LNCaP clone FGC (cell line): ENCODE data around the gene KLHL22.
"Not testable (repeated sequence)": the region's sequence is repeated elsewhere in the genome, so short reads cannot be mapped to it uniquely, and the experiment has no call there.

Experiments
- DNase-seq: peaks from one replicate; pipeline ENCODE4 v3.0.0-alpha.2; 2011; ENCODE audit warnings: low read depth
- H3K4me3 ChIP-seq: 2 replicates; pipeline ENCODE4 v1.5.1; 2011; ENCODE audit warnings: mild to moderate bottlenecking, low read depth, low read length, control low read depth
- TF ChIP-seq, protein P1 (sequence below): IDR thresholded peaks from 2 replicates; pipeline ENCODE4 v1.5.1; 2012; ENCODE audit warnings: mild to moderate bottlenecking; ENCODE audit not compliant: control insufficient read depth, insufficient read depth; ENCODE audit errors: extremely low read depth

The KLHL22 gene

DNA sequence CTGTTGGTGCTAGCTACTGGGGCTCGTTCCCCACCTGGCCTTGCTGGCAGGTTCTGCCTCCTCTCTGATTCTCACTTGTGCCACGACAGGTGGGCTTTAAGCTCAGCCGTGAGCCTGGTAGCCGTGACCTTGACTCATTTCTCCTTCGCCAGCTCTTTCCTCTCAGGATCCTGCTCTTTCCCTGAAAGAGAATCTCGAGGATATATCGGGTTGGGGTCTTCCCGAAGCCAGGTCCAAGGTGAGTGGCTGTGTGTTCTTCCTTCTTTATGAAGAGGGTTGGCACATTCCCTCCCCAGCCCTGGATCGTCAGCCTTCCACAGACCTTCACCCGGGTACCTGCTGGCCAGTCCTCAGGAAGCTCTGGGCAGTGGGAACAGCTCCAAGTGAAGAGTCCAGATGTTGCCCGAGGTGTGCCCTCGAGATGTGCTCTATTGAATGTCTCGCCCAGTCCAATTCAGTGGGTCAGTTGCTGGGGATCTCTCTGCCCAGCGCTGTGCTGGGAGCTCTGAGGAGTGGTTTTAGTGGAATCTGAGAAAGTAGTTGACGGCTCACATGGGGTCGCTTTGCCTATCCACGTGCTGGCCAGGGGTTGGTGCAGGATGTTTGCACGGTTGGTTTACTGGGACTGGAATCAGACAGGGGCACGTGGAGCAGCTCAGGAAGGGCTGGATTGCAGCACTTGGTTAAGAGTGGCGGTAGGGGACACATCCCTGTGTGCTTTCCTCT is 100.3 kb downstream of the KLHL22 start:
- DNase-seq, result no peak
- TF ChIP-seq, protein P1, sequence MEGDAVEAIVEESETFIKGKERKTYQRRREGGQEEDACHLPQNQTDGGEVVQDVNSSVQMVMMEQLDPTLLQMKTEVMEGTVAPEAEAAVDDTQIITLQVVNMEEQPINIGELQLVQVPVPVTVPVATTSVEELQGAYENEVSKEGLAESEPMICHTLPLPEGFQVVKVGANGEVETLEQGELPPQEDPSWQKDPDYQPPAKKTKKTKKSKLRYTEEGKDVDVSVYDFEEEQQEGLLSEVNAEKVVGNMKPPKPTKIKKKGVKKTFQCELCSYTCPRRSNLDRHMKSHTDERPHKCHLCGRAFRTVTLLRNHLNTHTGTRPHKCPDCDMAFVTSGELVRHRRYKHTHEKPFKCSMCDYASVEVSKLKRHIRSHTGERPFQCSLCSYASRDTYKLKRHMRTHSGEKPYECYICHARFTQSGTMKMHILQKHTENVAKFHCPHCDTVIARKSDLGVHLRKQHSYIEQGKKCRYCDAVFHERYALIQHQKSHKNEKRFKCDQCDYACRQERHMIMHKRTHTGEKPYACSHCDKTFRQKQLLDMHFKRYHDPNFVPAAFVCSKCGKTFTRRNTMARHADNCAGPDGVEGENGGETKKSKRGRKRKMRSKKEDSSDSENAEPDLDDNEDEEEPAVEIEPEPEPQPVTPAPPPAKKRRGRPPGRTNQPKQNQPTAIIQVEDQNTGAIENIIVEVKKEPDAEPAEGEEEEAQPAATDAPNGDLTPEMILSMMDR, result no peak
- H3K4me3 ChIP-seq, result peak overlapping the region; percentile 83

- TF ChIP-seq, protein P1, result no peak
- peak within 1 kb of the TSS; percentile 83 for H3K4me3 ChIP-seq
- DNase-seq, result peak; percentile 81
Observed at GRCh38 chr22:20393705-20394476, 101.7 kb downstream of the KLHL22 start, which contains the start of gene ZNF74. Gene ZNF74 (plus strand): TSS chr22:20394151. CDS start chr22:20394629, 478 bp downstream.

DNA sequence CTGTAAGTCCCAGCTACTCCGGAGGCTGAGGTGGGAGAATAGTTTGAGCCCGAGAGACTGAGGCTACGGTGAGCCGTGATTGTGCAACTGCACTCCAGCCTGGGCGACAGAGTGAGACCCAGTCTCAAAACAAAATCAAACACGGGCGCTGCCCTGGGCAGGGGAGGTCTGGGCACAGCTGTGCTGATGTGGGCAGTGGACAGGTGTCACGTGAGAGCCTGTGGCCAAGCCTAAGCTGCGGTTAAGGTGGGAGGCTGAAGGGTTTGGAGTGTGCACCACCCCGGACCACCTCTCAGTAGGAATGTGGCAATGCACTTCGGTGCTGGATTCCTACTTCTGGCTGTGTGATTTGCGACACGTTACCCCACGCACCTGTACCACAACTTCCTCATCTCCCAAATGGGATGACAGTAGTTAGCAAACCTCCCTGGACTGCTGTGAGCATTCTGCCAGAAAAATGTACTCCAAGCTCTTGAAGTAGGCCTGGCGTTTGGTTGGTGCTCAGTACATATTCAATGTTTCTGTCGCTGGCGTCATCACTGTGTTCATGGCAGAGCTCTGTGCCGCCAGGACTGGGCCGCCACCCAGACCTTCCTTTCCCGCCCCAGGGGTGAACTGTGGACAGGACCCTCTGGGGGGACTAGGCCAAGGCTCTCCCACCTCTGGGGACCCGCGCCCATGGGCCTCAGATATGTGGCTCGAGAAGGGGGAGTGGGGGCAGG is 102.5 kb downstream of the KLHL22 start:
- TF ChIP-seq, protein P1, result no peak
- H3K4me3 ChIP-seq, result peak overlapping the region; percentile 83
- DNase-seq, result no peak

GRCh38 chr22:20392365-20392881 is 103.2 kb downstream of the KLHL22 start:
- not testable (repeated sequence) for DNase-seq, H3K4me3 ChIP-seq
